OCI-LY1 (cell line): Measurements from ENCODE around the gene VPS45.

Source experiments
- H2AFZ ChIP-seq: fragments of 200-600 bp; sonication (generic), shearing (Covaris generic); 2 replicates; pipeline ENCODE4 v1.6.0; 2014; ENCODE audit warnings: antibody characterized with exemption, mild to moderate bottlenecking, low read length
- H3F3A ChIP-seq: fragments of 200-600 bp; sonication (generic), shearing (Covaris generic); 2 replicates; pipeline ENCODE4 v1.6.0; 2014; ENCODE audit warnings: mild to moderate bottlenecking, antibody characterized with exemption, low read length, moderate library complexity; ENCODE audit not compliant: insufficient read depth
- H3K27ac ChIP-seq: fragments of 200-600 bp; sonication (generic); 2 replicates; pipeline ENCODE4 v1.5.1; 2014; ENCODE audit warnings: low read length, mixed run types, mild to moderate bottlenecking, low read depth; ENCODE audit not compliant: poor library complexity, severe bottlenecking
- H3K27me3 ChIP-seq: fragments of 200-600 bp; sonication (generic); 2 replicates; pipeline ENCODE4 v1.6.0; 2014; ENCODE audit warnings: antibody characterized with exemption, mild to moderate bottlenecking, low read length, moderate library complexity; ENCODE audit not compliant: insufficient read depth
- H3K36me3 ChIP-seq: fragments of 200-600 bp; sonication (generic); 2 replicates; pipeline ENCODE4 v1.6.1; 2014; ENCODE audit warnings: mild to moderate bottlenecking, antibody characterized with exemption, low read length, moderate library complexity, mixed read lengths; ENCODE audit not compliant: insufficient read depth
- H3K4me1 ChIP-seq: fragments of 200-600 bp; sonication (generic); 2 replicates; pipeline ENCODE4 v1.5.1; 2014; ENCODE audit warnings: mild to moderate bottlenecking, low read length, moderate library complexity; ENCODE audit not compliant: insufficient read depth, severe bottlenecking
- H3K4me2 ChIP-seq: fragments of 200-600 bp; sonication (generic), shearing (Covaris generic); 2 replicates; pipeline ENCODE4 v1.6.1; 2014; ENCODE audit warnings: low read length
- H3K4me3 ChIP-seq: fragments of 200-600 bp; sonication (generic); 2 replicates; pipeline ENCODE4 v1.5.1; 2014; ENCODE audit warnings: low read length, low read depth, mild to moderate bottlenecking, mixed read lengths; ENCODE audit not compliant: poor library complexity, severe bottlenecking
- H3K79me2 ChIP-seq: fragments of 200-600 bp; shearing (Covaris generic); 2 replicates; pipeline ENCODE4 v1.6.1; 2016; ENCODE audit warnings: mixed run types, low read length, mixed read lengths; ENCODE audit not compliant: insufficient read depth
- H3K9ac ChIP-seq: fragments of 200-600 bp; sonication (generic), shearing (Covaris generic); 2 replicates; pipeline ENCODE4 v1.6.1; 2014; ENCODE audit warnings: mild to moderate bottlenecking, low read length, mixed read lengths
- H3K9me2 ChIP-seq: fragments of 200-600 bp; sonication (generic), shearing (Covaris generic); 2 replicates; pipeline ENCODE4 v1.6.1; 2014; ENCODE audit warnings: low read depth, mild to moderate bottlenecking, low read length, mixed read lengths
- H3K9me3 ChIP-seq: fragments of 200-600 bp; shearing (Covaris generic); 2 replicates; pipeline ENCODE4 v1.6.1; 2014; ENCODE audit warnings: low read length, mixed read lengths
- H4K20me1 ChIP-seq: fragments of 200-600 bp; sonication (generic), shearing (Covaris generic); 2 replicates; pipeline ENCODE4 v1.6.0; 2016; ENCODE audit warnings: mild to moderate bottlenecking, low read length; ENCODE audit not compliant: insufficient read depth
- EZH2 ChIP-seq: fragments of 200-600 bp; sonication (generic), shearing (Covaris generic); IDR thresholded peaks from 2 replicates; pipeline ENCODE4 v1.8.0; 2017; ENCODE audit warnings: borderline replicate concordance, mixed run types, mild to moderate bottlenecking, antibody characterized with exemption, low read length, moderate library complexity, mixed read lengths
- TF ChIP-seq, protein P1 (sequence below): fragments of 200-600 bp; sonication (generic), shearing (Covaris generic); IDR thresholded peaks from 2 replicates; pipeline ENCODE4 v1.5.1; 2017; ENCODE audit warnings: mild to moderate bottlenecking, antibody characterized with exemption, low read length, moderate library complexity, mixed read lengths

VPS45 gene

DNA sequence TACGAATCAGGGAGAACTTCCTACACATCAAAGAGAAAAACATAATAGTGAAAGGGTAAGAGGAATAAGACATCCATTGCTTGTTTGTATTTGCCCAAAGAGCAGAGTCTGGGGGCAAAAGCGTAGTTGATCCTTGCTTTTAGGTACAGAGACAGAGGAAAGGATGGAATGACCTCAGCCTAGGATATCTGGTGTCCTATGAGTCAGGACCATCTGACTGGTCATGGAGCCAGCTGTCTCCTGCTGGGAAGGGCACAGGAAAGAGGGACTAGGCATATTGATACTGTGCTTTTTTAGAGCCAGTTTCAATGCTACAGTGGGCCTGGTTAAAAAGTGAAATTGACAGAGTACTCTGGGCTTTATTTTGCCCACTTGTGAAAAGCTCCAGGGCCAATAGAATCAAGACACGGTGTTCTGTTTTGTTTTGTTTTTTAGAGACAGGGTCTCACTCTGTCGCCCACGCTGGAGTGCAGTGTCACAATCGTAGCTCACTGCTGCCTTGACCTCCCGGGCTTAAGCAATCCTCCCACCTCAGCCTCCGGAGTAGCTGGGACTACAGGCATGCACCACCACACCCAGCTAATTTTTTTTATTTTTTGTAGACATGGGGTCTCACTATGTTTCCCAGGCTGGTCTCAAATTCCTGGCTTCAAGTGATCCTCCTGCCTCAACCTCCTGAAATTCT is 85.3 kb downstream of the VPS45 start:
- Histone ChIP-seq H3F3A (no peaks in the 10 kb centered on the region), H3K4me2 (no peak overlapping the region), H3K9me2 (no peaks in the 10 kb centered on the region), H2AFZ (no peak overlapping the region), H3K27me3 (no peaks in the 10 kb centered on the region), H3K9ac (no peak overlapping the region), H3K79me2 (no peaks in the 10 kb centered on the region), H3K9me3 (no peaks in the 10 kb centered on the region), H3K27ac (no peak overlapping the region), H4K20me1 (no peaks in the 10 kb centered on the region), H3K4me1 (peaks cover 22% of the 10 kb centered on the region), H3K36me3 (peaks cover 31% of the 10 kb centered on the region; the same call in 1 of the 2 replicates), H3K4me3 (no peak overlapping the region)
- no peak for TF ChIP-seq EZH2
- TF ChIP-seq, protein P1, sequence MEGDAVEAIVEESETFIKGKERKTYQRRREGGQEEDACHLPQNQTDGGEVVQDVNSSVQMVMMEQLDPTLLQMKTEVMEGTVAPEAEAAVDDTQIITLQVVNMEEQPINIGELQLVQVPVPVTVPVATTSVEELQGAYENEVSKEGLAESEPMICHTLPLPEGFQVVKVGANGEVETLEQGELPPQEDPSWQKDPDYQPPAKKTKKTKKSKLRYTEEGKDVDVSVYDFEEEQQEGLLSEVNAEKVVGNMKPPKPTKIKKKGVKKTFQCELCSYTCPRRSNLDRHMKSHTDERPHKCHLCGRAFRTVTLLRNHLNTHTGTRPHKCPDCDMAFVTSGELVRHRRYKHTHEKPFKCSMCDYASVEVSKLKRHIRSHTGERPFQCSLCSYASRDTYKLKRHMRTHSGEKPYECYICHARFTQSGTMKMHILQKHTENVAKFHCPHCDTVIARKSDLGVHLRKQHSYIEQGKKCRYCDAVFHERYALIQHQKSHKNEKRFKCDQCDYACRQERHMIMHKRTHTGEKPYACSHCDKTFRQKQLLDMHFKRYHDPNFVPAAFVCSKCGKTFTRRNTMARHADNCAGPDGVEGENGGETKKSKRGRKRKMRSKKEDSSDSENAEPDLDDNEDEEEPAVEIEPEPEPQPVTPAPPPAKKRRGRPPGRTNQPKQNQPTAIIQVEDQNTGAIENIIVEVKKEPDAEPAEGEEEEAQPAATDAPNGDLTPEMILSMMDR: no peak

DNA sequence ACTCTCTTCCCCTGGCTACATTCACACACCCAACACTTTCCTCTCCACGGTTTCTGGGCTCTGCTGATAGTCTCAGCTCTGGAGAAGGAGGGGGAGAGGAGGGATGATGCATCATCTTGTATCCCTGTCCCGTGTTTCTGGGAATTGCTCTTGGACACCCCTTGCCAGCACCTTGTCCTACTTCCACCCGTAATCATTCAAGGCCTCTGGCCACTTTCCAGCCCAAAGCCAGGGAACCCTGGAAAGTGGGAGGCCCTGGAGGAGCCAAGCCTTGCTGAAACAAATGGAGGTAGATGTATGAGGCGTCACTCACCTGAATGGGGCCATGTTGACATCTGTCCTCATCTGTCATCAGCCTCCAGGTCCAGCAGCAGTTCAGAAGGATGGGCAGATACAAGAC is 86.6 kb downstream of the VPS45 start:
- Histone ChIP-seq H4K20me1 (no peaks in the 10 kb centered on the region), H3K27me3 (no peaks in the 10 kb centered on the region), H3K9ac (no peak overlapping the region), H3K79me2 (no peaks in the 10 kb centered on the region), H3K4me2 (no peak overlapping the region), H2AFZ (no peak overlapping the region), H3K9me2 (no peaks in the 10 kb centered on the region), H3K27ac (no peak overlapping the region), H3K9me3 (no peaks in the 10 kb centered on the region), H3K4me1 (peaks cover 22% of the 10 kb centered on the region), H3F3A (no peaks in the 10 kb centered on the region), H3K36me3 (peaks cover 31% of the 10 kb centered on the region; the same call in 1 of the 2 replicates), H3K4me3 (no peak overlapping the region)
- no peak for TF ChIP-seq EZH2
- TF ChIP-seq, protein P1: no peak

DNA sequence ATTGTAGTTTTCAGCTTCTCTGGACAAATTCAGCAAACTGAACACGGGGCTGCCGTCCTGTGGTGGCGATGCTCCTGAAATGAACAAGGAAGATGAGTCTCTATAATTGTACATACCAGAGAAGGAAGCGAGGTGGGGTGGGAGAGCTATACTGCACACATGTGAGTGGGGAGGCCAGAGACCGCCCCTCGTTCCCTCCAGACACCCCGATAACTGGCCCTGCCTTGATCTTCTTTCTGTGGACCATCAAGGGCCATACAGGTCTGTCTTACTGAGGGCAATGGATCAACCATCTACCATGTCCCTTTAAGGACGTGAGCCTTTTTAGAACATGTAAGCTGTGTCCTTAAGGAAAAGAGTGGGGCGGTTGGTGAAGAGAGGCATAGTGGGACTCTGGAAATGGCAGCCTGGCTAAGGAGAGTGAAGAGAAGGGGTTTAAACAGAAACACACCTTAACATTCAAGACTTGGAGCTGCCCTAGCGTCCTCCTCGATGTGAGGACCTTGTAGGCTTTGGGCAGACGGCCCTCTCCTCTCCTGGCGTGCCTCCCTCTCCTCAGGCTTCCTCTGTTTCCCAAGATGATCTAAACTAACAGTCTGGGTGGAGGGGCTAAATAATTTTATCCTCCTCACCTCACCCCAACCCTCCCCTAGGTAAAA is 88.0 kb downstream of the VPS45 start:
- Histone ChIP-seq H3K9me2 (no peaks in the 10 kb centered on the region), H3K4me3 (no peak overlapping the region), H3K4me2 (no peak overlapping the region), H3K27ac (no peak overlapping the region), H3K27me3 (no peaks in the 10 kb centered on the region), H2AFZ (no peak overlapping the region), H3K79me2 (no peaks in the 10 kb centered on the region), H3K36me3 (peaks cover 31% of the 10 kb centered on the region; the same call in 1 of the 2 replicates), H3K4me1 (peaks cover 30% of the 10 kb centered on the region), H3F3A (no peaks in the 10 kb centered on the region), H3K9ac (no peak overlapping the region), H4K20me1 (no peaks in the 10 kb centered on the region), H3K9me3 (no peaks in the 10 kb centered on the region)
- TF ChIP-seq EZH2: no peak
- TF ChIP-seq, protein P1: no peak
